ENCODE data around the gene SLC10A1.

GRCh38 chr14:69752773-69753172 lies 44.3 kb downstream of the SLC10A1 start:
- TF ChIP-seq, protein P1, sequence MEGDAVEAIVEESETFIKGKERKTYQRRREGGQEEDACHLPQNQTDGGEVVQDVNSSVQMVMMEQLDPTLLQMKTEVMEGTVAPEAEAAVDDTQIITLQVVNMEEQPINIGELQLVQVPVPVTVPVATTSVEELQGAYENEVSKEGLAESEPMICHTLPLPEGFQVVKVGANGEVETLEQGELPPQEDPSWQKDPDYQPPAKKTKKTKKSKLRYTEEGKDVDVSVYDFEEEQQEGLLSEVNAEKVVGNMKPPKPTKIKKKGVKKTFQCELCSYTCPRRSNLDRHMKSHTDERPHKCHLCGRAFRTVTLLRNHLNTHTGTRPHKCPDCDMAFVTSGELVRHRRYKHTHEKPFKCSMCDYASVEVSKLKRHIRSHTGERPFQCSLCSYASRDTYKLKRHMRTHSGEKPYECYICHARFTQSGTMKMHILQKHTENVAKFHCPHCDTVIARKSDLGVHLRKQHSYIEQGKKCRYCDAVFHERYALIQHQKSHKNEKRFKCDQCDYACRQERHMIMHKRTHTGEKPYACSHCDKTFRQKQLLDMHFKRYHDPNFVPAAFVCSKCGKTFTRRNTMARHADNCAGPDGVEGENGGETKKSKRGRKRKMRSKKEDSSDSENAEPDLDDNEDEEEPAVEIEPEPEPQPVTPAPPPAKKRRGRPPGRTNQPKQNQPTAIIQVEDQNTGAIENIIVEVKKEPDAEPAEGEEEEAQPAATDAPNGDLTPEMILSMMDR (conservative IDR thresholded peaks at IDR 0.05; ENCODE audit: low read depth, low read length) = no peak
- no peak for TF ChIP-seq NFE2L2 (IDR thresholded peaks at IDR 0.05; ENCODE audit: low read depth, low read length)
- no peak for TF ChIP-seq RAD21 (IDR thresholded peaks at IDR 0.05; ENCODE audit: low read length)
- no peak for TF ChIP-seq MXI1 (IDR thresholded peaks at IDR 0.05; ENCODE audit: borderline replicate concordance, low read depth, low read length)
- no peak for TF ChIP-seq SMC3 (IDR thresholded peaks at IDR 0.05; ENCODE audit: low read depth, low read length)
- TF ChIP-seq POLR2A (IDR thresholded peaks at IDR 0.05; ENCODE audit: low read depth, low read length) = no peak
